A549 (cell line): ENCODE results near the gene TESMIN. TPM values are rescaled to one million over a fixed set of nuclear protein-coding genes. Genes with fewer than 3 reads are reported as not detected.

Experiments used
- ATAC-seq, 2 experiments: fragments of 200-7000 bp in 1 of 2; fragments of >200 bp in 1 of 2; cut with Nextera tagmentation in 1 of 2; cut with Tn5 transposase in 1 of 2; 3 replicates each; pipeline versions ENCODE4 v1.8.0 to v1.9.1; 2018 to 2020; ENCODE audit warnings: mild to moderate bottlenecking in 1 of 2, moderate library complexity in 1 of 2
- CTCF ChIA-PET: fragments of 300-600 bp; sonication (Branson Sonifier 250); formaldehyde crosslinking; extraction: SDS; loops from one replicate; lab custom pipeline; 2021; ENCODE audit warnings: antibody characterized with exemption, inconsistent platforms; lab: Yijun Ruan, JAX
- POLR2A ChIA-PET: fragments of 350-600 bp; formaldehyde crosslinking; extraction: SDS; loops from one replicate; lab custom pipeline; 2021; ENCODE audit warnings: antibody characterized with exemption, inconsistent platforms; lab: Yijun Ruan, JAX
- DNase-seq, 2 experiments: peaks; one replicate each; pipeline versions ENCODE4 v3.0.0 to v3.0.0-alpha.2; 2011 to 2016; ENCODE audit warnings: low read depth in 1 of 2, low spot score in 1 of 2
- FAIRE-seq: peaks from 2 replicates; lab custom pipeline; 2011; peaks lifted over from hg19 to GRCh38; lab: Jason Lieb, UNC
- H3K27ac ChIP-seq, 2 experiments: fragments of >200 bp; sonication (Bioruptor Twin); formaldehyde crosslinking; 3 replicates each; pipeline ENCODE4 v1.5.1; 2016 to 2017
- H3K4me1 ChIP-seq: fragments of >200 bp; sonication (Bioruptor Twin); formaldehyde crosslinking; 3 replicates; pipeline ENCODE4 v1.6.1; 2016
- H3K4me2 ChIP-seq: fragments of >200 bp; sonication (Bioruptor Twin); formaldehyde crosslinking; 3 replicates; pipeline ENCODE4 v1.6.1; 2016
- H3K4me3 ChIP-seq: fragments of >200 bp; sonication (Bioruptor Twin); formaldehyde crosslinking; 3 replicates; pipeline ENCODE4 v1.5.1; 2016
- H3K9me3 ChIP-seq: fragments of >200 bp; sonication (Bioruptor Twin); formaldehyde crosslinking; 3 replicates; pipeline ENCODE4 v1.6.1; 2016
- BHLHE40 ChIP-seq: IDR thresholded peaks from 2 replicates; pipeline ENCODE4 v1.6.1; 2012; ENCODE audit warnings: low read depth, low read length, inconsistent platforms
- EHF ChIP-seq: fragments of 250-450 bp; sonication (Bioruptor Pico); IDR thresholded peaks from 2 replicates; pipeline ENCODE4 v1.5.0; 2020; ENCODE audit warnings: mild to moderate bottlenecking
- FOSB ChIP-seq: fragments of 250-450 bp; sonication (Bioruptor Pico); IDR thresholded peaks from 2 replicates; pipeline ENCODE4 v1.5.0; 2020; ENCODE audit warnings: mild to moderate bottlenecking, moderate library complexity
- FOXS1 ChIP-seq: fragments of 250-450 bp; sonication (Bioruptor Pico); IDR thresholded peaks from 2 replicates; pipeline ENCODE4 v1.5.0; 2020; ENCODE audit warnings: mild to moderate bottlenecking, moderate library complexity
- HOXB13 ChIP-seq: fragments of 250-450 bp; sonication (Bioruptor Pico); IDR thresholded peaks from 2 replicates; pipeline ENCODE4 v1.5.0; 2020; ENCODE audit warnings: low read depth, mild to moderate bottlenecking, moderate library complexity
- HOXB5 ChIP-seq: fragments of 250-450 bp; sonication (Bioruptor Pico); IDR thresholded peaks from 2 replicates; pipeline ENCODE4 v1.5.0; 2020; ENCODE audit warnings: mild to moderate bottlenecking, moderate library complexity
- JUN ChIP-seq, 2 experiments: fragments of >200 bp; sonication (Bioruptor Twin); formaldehyde crosslinking; IDR thresholded peaks; 2 replicates in 1 of 2; 3 replicates in 1 of 2; pipeline ENCODE4 v1.6.1; 2016 to 2017
- KDM5A ChIP-seq: fragments of 200-600 bp; sonication (generic); IDR thresholded peaks from 2 replicates; pipeline ENCODE4 v1.6.1; 2016; ENCODE audit warnings: antibody characterized with exemption, mild to moderate bottlenecking
- MAFK ChIP-seq: fragments of 450-650 bp; IDR thresholded peaks from 2 replicates; pipeline ENCODE4 v1.6.1; 2014; ENCODE audit not compliant: partially characterized antibody
- MAZ ChIP-seq: fragments of 150-350 bp; IDR thresholded peaks from 2 replicates; pipeline ENCODE4 v1.6.1; 2014; ENCODE audit warnings: antibody characterized with exemption, low read depth, low read length, borderline replicate concordance
- MYC ChIP-seq: IDR thresholded peaks from 2 replicates; pipeline ENCODE4 v1.6.1; 2012; ENCODE audit warnings: mild to moderate bottlenecking, inconsistent platforms, low read length, improper control_type of control experiment, borderline replicate concordance
- NFE2L2 ChIP-seq: fragments of 150-350 bp; conservative IDR thresholded peaks from 2 replicates; pipeline ENCODE4 v1.6.1; 2014; ENCODE audit warnings: low read length
- NPAS2 ChIP-seq: fragments of 250-450 bp; sonication (Bioruptor Pico); IDR thresholded peaks from 2 replicates; pipeline ENCODE4 v1.8.0; 2022; ENCODE audit warnings: mild to moderate bottlenecking, moderate library complexity, borderline replicate concordance
- RAD21 ChIP-seq, 2 experiments: fragments of >200 bp in 1 of 2; sonication (Bioruptor Twin) in 1 of 2; formaldehyde crosslinking in 1 of 2; IDR thresholded peaks in 1 of 2; conservative IDR thresholded peaks in 1 of 2; 2 replicates in 1 of 2; 3 replicates in 1 of 2; pipeline ENCODE4 v1.6.1; 2012 to 2018; ENCODE audit warnings: inconsistent platforms in 1 of 2
- RARB ChIP-seq: fragments of 250-450 bp; sonication (Bioruptor Pico); IDR thresholded peaks from 2 replicates; pipeline ENCODE4 v1.8.0; 2021; ENCODE audit warnings: mild to moderate bottlenecking, moderate library complexity
- RCOR1 ChIP-seq: fragments of 150-350 bp; IDR thresholded peaks from 2 replicates; pipeline ENCODE4 v1.6.1; 2014; ENCODE audit warnings: antibody characterized with exemption, low read length, low read depth
- RFX5 ChIP-seq: fragments of 450-650 bp; IDR thresholded peaks from 2 replicates; pipeline ENCODE4 v1.7.1; 2014; ENCODE audit warnings: antibody characterized with exemption, mild to moderate bottlenecking, moderate library complexity
- SMC3 ChIP-seq: fragments of >200 bp; sonication (Bioruptor Twin); formaldehyde crosslinking; IDR thresholded peaks from 3 replicates; pipeline ENCODE4 v1.6.1; 2018; ENCODE audit warnings: inconsistent platforms
- ZC3H11A ChIP-seq: fragments of 450-650 bp; IDR thresholded peaks from 2 replicates; pipeline ENCODE4 v1.6.1; 2014; ENCODE audit warnings: antibody characterized with exemption, mild to moderate bottlenecking
- ZFP36 ChIP-seq: fragments of 450-650 bp; IDR thresholded peaks from 2 replicates; pipeline ENCODE4 v1.6.1; 2014; ENCODE audit warnings: borderline replicate concordance; ENCODE audit not compliant: partially characterized antibody
- ZNF302 ChIP-seq: fragments of 250-450 bp; sonication (Bioruptor Pico); IDR thresholded peaks from 2 replicates; pipeline ENCODE4 v1.9.0; 2021; ENCODE audit warnings: inconsistent platforms, mild to moderate bottlenecking, moderate library complexity
- WGBS: methylation state at CpG from one replicate; pipeline ENCODE4 v1.1.6; 2017; ENCODE audit errors: missing lambda C conversion rate; 5-methylcytosine and 5-hydroxymethylcytosine counted together
- polyA plus RNA-seq, 4 experiments: library from polyadenylated mRNA; depleted of rRNA in 3 of 4; stranded (reverse); fragments of >200 nt; fragmentation: RNase III in 1 of 4; extraction: RNeasy Plus Mini Kit Qiagen cat#74134 plus additional on column Dnase treatment in 1 of 4; gene quantifications; 2 replicates in 3 of 4; 3 replicates in 1 of 4; pipeline ENCODE4 v1.2.3, GENCODE V29; 2011 to 2017
- TF ChIP-seq, protein P1 (sequence below): IDR thresholded peaks from 2 replicates; pipeline ENCODE4 v1.6.1; 2012; ENCODE audit warnings: low read depth, borderline replicate concordance
- TF ChIP-seq, protein P2 (sequence below): IDR thresholded peaks from 2 replicates; pipeline ENCODE4 v1.6.1; 2012
- TF ChIP-seq, protein P3 (sequence below): fragments of 250-450 bp; sonication (Bioruptor Pico); IDR thresholded peaks from 2 replicates; pipeline ENCODE4 v1.5.0; 2020; ENCODE audit warnings: low read depth, mild to moderate bottlenecking, moderate library complexity

Gene TESMIN
- polyA plus RNA-seq, 2 of the 4 experiments (the other 2 are of a cell fraction): 4.5 to 5.2 TPM

DNA sequence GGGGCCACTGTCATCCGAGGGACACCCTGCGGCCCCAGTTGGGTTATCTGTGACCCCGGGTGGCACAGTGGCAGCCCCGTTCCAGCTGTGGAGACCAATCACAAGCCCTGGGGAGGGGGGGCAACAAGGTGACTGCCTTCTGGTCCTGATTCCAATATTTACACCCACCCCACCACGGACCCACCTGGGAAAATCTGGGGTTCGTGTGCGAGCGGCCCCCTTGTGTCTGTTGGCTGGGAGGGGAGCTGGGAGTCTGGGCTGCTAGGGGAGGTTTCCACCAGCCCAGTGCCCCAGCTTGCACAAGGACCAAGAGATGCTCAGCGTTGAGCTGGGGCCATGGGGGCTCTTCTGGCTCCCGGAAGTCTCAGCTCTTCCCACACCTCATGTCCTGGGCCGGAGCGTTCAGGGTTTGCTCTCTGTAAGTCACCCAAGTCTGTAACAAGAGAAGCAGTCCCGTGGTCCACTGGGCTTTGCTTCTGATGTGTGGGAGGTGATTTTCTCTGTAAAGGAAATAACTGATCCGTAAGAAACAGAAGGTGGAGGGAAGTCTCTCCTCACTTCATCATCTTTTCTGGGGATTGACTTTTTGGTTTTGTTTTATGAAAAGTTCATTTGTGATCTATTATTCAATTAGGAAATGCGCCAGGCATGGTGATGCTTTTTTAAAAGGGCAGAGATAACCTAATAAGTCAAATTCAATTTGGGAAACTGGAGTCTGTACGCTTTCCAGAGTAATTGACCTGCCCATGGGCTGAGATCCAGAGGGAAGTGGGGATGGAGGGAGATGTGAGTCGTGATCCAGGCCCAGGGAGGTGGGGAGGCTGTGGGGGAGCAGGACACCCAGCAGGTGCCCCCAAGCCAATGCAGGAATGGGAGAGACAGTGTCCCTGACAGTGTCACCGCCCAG is 89.4 kb downstream of the TESMIN start:
- TF ChIP-seq, protein P1, sequence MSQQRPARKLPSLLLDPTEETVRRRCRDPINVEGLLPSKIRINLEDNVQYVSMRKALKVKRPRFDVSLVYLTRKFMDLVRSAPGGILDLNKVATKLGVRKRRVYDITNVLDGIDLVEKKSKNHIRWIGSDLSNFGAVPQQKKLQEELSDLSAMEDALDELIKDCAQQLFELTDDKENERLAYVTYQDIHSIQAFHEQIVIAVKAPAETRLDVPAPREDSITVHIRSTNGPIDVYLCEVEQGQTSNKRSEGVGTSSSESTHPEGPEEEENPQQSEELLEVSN: no peak
- TF ChIP-seq, protein P2, sequence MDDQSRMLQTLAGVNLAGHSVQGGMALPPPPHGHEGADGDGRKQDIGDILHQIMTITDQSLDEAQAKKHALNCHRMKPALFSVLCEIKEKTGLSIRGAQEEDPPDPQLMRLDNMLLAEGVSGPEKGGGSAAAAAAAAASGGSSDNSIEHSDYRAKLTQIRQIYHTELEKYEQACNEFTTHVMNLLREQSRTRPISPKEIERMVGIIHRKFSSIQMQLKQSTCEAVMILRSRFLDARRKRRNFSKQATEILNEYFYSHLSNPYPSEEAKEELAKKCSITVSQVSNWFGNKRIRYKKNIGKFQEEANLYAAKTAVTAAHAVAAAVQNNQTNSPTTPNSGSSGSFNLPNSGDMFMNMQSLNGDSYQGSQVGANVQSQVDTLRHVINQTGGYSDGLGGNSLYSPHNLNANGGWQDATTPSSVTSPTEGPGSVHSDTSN: no peak
- TF ChIP-seq MAFK (no peak), ZNF302 (CRISPR knock-in tag) (no peak), RARB (CRISPR knock-in tag) (no peak), ZC3H11A (no peak), MYC (no peak), HOXB5 (CRISPR knock-in tag) (no peak), NFE2L2 (no peak), HOXB13 (CRISPR knock-in tag) (no peak), SMC3 (no peak)
- TF ChIP-seq, protein P3, sequence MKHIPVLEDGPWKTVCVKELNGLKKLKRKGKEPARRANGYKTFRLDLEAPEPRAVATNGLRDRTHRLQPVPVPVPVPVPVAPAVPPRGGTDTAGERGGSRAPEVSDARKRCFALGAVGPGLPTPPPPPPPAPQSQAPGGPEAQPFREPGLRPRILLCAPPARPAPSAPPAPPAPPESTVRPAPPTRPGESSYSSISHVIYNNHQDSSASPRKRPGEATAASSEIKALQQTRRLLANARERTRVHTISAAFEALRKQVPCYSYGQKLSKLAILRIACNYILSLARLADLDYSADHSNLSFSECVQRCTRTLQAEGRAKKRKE: no peak
- H3K4me1 ChIP-seq: peaks cover 10% of the 10 kb centered on the region; the same call in 2 of the 3 replicates
- DNase-seq (no peak), FAIRE-seq (no peak), ATAC-seq (no peak)
- H3K4me3 ChIP-seq: no peak overlapping the region
- WGBS: 51% methylated on average over 18 of the region's 18 CpGs
- H3K4me2 ChIP-seq: no peak overlapping the region
- no peak overlapping the region for H3K27ac ChIP-seq
- ChIA-PET CTCF (interaction anchor here (1.7 kb wide), 1 partner anchor 18 kb away, joined by 4 read pairs; no protein-coding TSS in a partner anchor), POLR2A (no interaction called here)
- H3K9me3 ChIP-seq: peaks cover 8% of the 10 kb centered on the region; the same call in 2 of the 3 replicates

DNA sequence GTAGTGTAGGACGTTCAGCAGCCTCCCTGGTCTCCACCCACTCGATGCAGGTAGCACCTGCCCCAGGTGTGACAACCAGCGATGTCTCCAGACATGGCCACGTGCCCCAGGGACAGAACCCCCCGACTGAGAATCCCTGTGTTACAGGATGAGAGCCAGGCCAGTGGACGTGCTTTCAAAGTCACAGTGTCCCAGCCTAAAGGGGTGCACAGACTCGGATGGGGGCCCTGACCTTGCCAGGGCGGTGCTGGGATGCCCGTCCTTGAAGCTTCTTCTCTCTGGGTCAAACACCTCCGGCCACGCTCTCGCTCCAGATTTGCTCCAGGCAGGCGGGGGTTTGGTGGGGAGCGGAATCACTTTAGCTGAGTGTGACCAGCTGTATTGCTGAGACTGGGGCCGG is 90.3 kb downstream of the TESMIN start:
- CTCF ChIA-PET: interaction anchor here (1.7 kb wide), 1 partner anchor 18 kb away, joined by 4 read pairs; no protein-coding TSS in a partner anchor
- DNase-seq: no peak
- TF ChIP-seq ZNF302 (CRISPR knock-in tag): no peak
- no peak for TF ChIP-seq JUN (IDR thresholded peaks at IDR 0.05)
- no peak for TF ChIP-seq ZFP36
- TF ChIP-seq RFX5: no peak
- TF ChIP-seq, protein P1: no peak
- TF ChIP-seq RAD21 (conservative IDR thresholded peaks at IDR 0.05 in 1 of 2, IDR thresholded peaks at IDR 0.05 in 1 of 2): no peak
- no peak for TF ChIP-seq NPAS2 (CRISPR knock-in tag)
- no peak for TF ChIP-seq MYC
- no peak for TF ChIP-seq FOSB (CRISPR knock-in tag)
- TF ChIP-seq RCOR1: no peak
- no peak for TF ChIP-seq KDM5A
- no peak for TF ChIP-seq MAZ
- TF ChIP-seq EHF (CRISPR knock-in tag): no peak
- TF ChIP-seq FOXS1 (CRISPR knock-in tag): no peak
- TF ChIP-seq BHLHE40: no peak
- peaks cover 8% of the 10 kb centered on the region; the same call in 2 of the 3 replicates for H3K9me3 ChIP-seq
- POLR2A ChIA-PET: no interaction called here
- no peak for ATAC-seq
- no peak for FAIRE-seq
- H3K27ac ChIP-seq: no peak overlapping the region
- 44% methylated on average over 10 of the region's 15 CpGs for WGBS
- no peak overlapping the region for H3K4me2 ChIP-seq
- H3K4me1 ChIP-seq: peaks cover 10% of the 10 kb centered on the region; the same call in 2 of the 3 replicates
- H3K4me3 ChIP-seq: no peak overlapping the region
